ENCODE data around the gene CDH6.
A peak's percentile ranks its signal among the peaks of the same experiment; 100 is the strongest.

CDH6 gene

DNA sequence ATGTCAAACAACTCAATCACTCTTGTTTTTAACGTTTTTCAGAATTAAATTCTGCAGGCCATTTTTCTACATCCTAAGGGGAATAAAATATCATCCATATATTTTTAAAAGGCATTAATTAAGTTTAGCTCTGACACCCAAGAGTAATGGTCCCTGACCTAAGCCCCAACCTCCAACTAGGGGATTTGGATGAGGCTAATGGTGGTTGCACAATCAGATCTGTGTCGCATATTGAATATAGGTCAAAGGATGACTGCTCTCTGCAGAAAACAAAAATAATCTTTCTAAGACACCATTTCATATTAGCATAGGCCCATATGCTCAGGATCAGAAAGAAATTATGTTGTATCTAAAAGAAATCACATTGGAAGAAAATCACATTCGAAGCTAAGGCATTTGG lies 20.7 kb downstream of the CDH6 start:
- Histone ChIP-seq H3K4me1 (no peaks in the 10 kb centered on the region), H3K4me3 (ENCODE audit: low read depth, low read length) (no peak overlapping the region), H3K4me2 (ENCODE audit: low read length) (no peak overlapping the region), H3K27me3 (ENCODE audit: control insufficient read depth, insufficient read depth, low read length) (no peaks in the 10 kb centered on the region), H3K36me3 (ENCODE audit: control insufficient read depth, insufficient read depth, low read length) (no peaks in the 10 kb centered on the region), H3K9ac (no peak overlapping the region), H3K27ac (no peak overlapping the region), H3K79me2 (no peaks in the 10 kb centered on the region), H2AFZ (peak overlapping the region; percentile 34), H3K9me3 (ENCODE audit: control insufficient read depth, low read length) (no peaks in the 10 kb centered on the region)
- TF ChIP-seq, protein P1, sequence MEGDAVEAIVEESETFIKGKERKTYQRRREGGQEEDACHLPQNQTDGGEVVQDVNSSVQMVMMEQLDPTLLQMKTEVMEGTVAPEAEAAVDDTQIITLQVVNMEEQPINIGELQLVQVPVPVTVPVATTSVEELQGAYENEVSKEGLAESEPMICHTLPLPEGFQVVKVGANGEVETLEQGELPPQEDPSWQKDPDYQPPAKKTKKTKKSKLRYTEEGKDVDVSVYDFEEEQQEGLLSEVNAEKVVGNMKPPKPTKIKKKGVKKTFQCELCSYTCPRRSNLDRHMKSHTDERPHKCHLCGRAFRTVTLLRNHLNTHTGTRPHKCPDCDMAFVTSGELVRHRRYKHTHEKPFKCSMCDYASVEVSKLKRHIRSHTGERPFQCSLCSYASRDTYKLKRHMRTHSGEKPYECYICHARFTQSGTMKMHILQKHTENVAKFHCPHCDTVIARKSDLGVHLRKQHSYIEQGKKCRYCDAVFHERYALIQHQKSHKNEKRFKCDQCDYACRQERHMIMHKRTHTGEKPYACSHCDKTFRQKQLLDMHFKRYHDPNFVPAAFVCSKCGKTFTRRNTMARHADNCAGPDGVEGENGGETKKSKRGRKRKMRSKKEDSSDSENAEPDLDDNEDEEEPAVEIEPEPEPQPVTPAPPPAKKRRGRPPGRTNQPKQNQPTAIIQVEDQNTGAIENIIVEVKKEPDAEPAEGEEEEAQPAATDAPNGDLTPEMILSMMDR (IDR thresholded peaks at IDR 0.05), result no peak

DNA sequence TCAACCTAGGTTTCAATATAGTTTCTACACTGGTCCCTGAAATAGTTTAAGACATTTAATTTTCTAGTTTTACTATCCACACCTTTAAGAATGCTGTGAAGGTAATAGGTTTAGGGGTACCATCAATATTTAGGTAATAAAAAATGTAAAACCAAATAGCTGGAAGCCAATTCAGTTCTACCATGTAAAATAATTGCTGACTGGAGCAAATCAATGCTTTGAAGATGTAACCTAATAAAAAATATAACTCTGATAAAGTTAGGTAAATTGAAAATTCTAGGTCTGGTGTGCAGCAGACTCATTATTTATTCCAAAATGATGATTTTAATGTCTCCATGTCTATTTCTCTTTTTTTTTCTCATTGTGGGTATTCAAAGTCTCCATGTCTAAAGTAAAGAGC lies 21.8 kb downstream of the CDH6 start:
- H3K79me2 ChIP-seq, result no peaks in the 10 kb centered on the region
- no peak overlapping the region for H3K4me3 ChIP-seq (ENCODE audit: low read depth, low read length)
- no peak overlapping the region for H3K9ac ChIP-seq
- TF ChIP-seq, protein P1 (IDR thresholded peaks at IDR 0.05), result no peak
- no peaks in the 10 kb centered on the region for H3K27me3 ChIP-seq (ENCODE audit: control insufficient read depth, insufficient read depth, low read length)
- H3K27ac ChIP-seq, result no peak overlapping the region
- no peaks in the 10 kb centered on the region for H3K36me3 ChIP-seq (ENCODE audit: control insufficient read depth, insufficient read depth, low read length)
- no peaks in the 10 kb centered on the region for H3K9me3 ChIP-seq (ENCODE audit: control insufficient read depth, low read length)
- H3K4me1 ChIP-seq, result no peaks in the 10 kb centered on the region
- no peak overlapping the region for H3K4me2 ChIP-seq (ENCODE audit: low read length)
- H2AFZ ChIP-seq, result no peak overlapping the region

DNA sequence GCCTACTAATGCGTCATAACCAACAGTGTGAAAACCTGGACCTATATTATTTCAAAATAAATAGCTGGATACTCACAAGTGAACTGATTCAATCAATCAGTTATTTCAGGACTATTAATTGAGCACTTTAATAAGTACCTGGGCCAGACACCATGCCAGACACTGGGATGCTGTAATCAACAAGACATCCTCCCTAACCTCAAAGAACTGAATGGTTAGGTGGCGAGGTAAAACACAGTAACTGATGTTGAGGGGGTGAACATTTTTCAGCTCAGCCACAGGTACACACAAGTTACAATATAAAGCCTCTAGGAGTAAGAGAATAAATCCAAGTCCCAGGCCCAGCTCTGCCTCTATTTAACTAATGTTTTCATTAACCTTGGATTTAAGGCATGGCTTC lies 24.0 kb downstream of the CDH6 start:
- no peak overlapping the region for H3K9ac ChIP-seq
- no peak overlapping the region for H3K4me2 ChIP-seq (ENCODE audit: low read length)
- H3K4me3 ChIP-seq (ENCODE audit: low read depth, low read length), result no peak overlapping the region
- no peak overlapping the region for H2AFZ ChIP-seq
- H3K4me1 ChIP-seq, result no peaks in the 10 kb centered on the region
- no peak overlapping the region for H3K27ac ChIP-seq
- no peaks in the 10 kb centered on the region for H3K36me3 ChIP-seq (ENCODE audit: control insufficient read depth, insufficient read depth, low read length)
- TF ChIP-seq, protein P1 (IDR thresholded peaks at IDR 0.05), result no peak
- no peaks in the 10 kb centered on the region for H3K9me3 ChIP-seq (ENCODE audit: control insufficient read depth, low read length)
- H3K27me3 ChIP-seq (ENCODE audit: control insufficient read depth, insufficient read depth, low read length), result no peaks in the 10 kb centered on the region
- no peaks in the 10 kb centered on the region for H3K79me2 ChIP-seq

DNA sequence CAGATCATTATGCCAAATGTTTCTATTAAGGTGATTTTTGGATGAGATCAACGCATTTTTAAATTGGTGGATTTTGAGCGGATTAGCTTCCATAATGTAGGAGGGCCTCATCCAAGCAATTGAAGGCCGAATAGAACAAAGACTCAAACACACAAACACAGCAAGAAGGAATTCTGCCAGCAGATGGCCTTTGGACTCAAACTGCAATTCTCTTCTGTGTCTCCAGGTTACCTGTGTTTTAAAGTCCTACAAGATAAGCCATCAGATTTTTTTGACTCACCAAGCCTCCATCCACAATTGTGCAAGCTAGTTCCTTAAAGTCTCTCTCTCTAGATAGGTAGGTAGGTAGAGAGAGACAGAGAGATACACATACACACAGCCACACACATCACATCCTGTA lies 25.5 kb downstream of the CDH6 start:
- no peak overlapping the region for H2AFZ ChIP-seq
- H3K9ac ChIP-seq, result no peak overlapping the region
- H3K4me2 ChIP-seq (ENCODE audit: low read length), result no peak overlapping the region
- no peaks in the 10 kb centered on the region for H3K36me3 ChIP-seq (ENCODE audit: control insufficient read depth, insufficient read depth, low read length)
- no peak overlapping the region for H3K27ac ChIP-seq
- no peak overlapping the region for H3K4me3 ChIP-seq (ENCODE audit: low read depth, low read length)
- no peaks in the 10 kb centered on the region for H3K27me3 ChIP-seq (ENCODE audit: control insufficient read depth, insufficient read depth, low read length)
- no peaks in the 10 kb centered on the region for H3K9me3 ChIP-seq (ENCODE audit: control insufficient read depth, low read length)
- no peaks in the 10 kb centered on the region for H3K4me1 ChIP-seq
- TF ChIP-seq, protein P1 (IDR thresholded peaks at IDR 0.05), result no peak
- H3K79me2 ChIP-seq, result no peaks in the 10 kb centered on the region

DNA sequence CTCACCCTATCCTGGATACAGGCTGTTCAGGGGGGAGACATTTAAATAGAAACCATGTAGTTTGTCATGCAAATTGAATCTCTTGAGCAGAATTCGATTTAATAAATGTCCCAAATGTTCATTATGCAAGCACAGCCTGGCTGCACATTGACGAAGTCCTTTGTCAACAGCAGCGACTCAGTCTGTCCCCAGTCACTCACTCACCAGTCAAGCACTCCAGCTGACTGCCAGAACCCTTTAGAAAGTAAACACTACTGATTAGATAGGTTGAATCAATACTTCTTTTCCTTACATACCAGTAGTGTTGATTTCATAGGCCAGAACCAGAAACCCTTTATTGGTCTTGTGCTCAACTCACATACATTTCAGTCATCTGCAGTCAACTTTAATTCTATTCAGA lies 27.5 kb downstream of the CDH6 start:
- no peaks in the 10 kb centered on the region for H3K79me2 ChIP-seq
- no peak overlapping the region for H3K4me3 ChIP-seq (ENCODE audit: low read depth, low read length)
- no peak overlapping the region for H2AFZ ChIP-seq
- no peak overlapping the region for H3K4me2 ChIP-seq (ENCODE audit: low read length)
- no peaks in the 10 kb centered on the region for H3K9me3 ChIP-seq (ENCODE audit: control insufficient read depth, low read length)
- no peaks in the 10 kb centered on the region for H3K4me1 ChIP-seq
- H3K9ac ChIP-seq, result no peak overlapping the region
- no peak overlapping the region for H3K27ac ChIP-seq
- H3K27me3 ChIP-seq (ENCODE audit: control insufficient read depth, insufficient read depth, low read length), result no peaks in the 10 kb centered on the region
- no peaks in the 10 kb centered on the region for H3K36me3 ChIP-seq (ENCODE audit: control insufficient read depth, insufficient read depth, low read length)
- TF ChIP-seq, protein P1 (IDR thresholded peaks at IDR 0.05), result no peak

All from parathyroid adenoma (tissue), 2 donors.